Brain microvascular endothelial cell (primary cell): ENCODE measurements around the gene TMEM51.

Experiments used
- DNase-seq: peaks from one replicate; pipeline ENCODE4 v3.0.0-alpha.2; 2020
- H3K27ac ChIP-seq: fragments of 250-450 bp; sonication (Bioruptor Pico); 2 replicates; pipeline ENCODE4 v1.5.1; 2020; ENCODE audit warnings: mild to moderate bottlenecking, moderate library complexity
- H3K27me3 ChIP-seq: fragments of 250-450 bp; sonication (Bioruptor Pico); replicated peaks from 2 replicates; pipeline ENCODE4 v1.5.1; 2020; ENCODE audit warnings: mild to moderate bottlenecking
- H3K36me3 ChIP-seq: fragments of 250-450 bp; sonication (Bioruptor Pico); replicated peaks from 2 replicates; pipeline ENCODE4 v1.5.1; 2020; ENCODE audit warnings: mild to moderate bottlenecking
- H3K4me3 ChIP-seq: 2 replicates; pipeline ENCODE4 v1.5.1; 2011; ENCODE audit warnings: low read depth, mild to moderate bottlenecking, control low read depth, low read length, moderate library complexity
- in situ Hi-C: cut with HindIII; loops from 2 replicates; pipeline ENCODE4 v1.10.0; 2017; ENCODE audit warnings: low sequenced_read_pairs, low pct_ligation_motif_present
- TF ChIP-seq, protein P1 (sequence below): IDR thresholded peaks from 2 replicates; pipeline ENCODE4 v1.5.1; 2011; ENCODE audit warnings: low read depth, mild to moderate bottlenecking, moderate library complexity, low read length, control low read depth, inconsistent platforms; ENCODE audit errors: missing control alignments

Gene TMEM51

DNA sequence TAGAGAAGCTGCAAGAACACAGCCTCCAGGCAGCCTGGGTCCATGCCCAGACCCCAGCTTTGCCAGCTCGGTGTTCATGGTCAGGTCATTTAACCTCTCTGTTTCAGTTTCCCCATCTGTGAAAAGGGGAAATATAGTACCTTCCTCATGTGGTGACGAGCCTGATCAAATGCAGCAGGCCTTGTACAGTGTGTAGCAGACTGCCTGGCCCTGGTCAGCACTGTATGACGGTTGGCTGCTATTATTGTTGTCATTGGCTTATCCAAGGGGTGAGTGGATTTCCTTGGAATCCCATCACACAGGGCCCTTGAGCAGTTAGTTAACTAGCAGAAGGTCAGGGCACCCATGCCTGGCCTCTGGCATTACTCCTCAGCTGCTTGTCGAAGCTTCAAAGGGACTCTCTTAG is 6.6 kb upstream of the TMEM51 start:
- no peak overlapping the region for H3K4me3 ChIP-seq
- H3K27me3 ChIP-seq = no peaks in the 10 kb centered on the region
- H3K36me3 ChIP-seq = no peaks in the 10 kb centered on the region
- no peak overlapping the region for H3K27ac ChIP-seq
- in situ Hi-C loops = no loop called here
- DNase-seq = no peak
- TF ChIP-seq, protein P1, sequence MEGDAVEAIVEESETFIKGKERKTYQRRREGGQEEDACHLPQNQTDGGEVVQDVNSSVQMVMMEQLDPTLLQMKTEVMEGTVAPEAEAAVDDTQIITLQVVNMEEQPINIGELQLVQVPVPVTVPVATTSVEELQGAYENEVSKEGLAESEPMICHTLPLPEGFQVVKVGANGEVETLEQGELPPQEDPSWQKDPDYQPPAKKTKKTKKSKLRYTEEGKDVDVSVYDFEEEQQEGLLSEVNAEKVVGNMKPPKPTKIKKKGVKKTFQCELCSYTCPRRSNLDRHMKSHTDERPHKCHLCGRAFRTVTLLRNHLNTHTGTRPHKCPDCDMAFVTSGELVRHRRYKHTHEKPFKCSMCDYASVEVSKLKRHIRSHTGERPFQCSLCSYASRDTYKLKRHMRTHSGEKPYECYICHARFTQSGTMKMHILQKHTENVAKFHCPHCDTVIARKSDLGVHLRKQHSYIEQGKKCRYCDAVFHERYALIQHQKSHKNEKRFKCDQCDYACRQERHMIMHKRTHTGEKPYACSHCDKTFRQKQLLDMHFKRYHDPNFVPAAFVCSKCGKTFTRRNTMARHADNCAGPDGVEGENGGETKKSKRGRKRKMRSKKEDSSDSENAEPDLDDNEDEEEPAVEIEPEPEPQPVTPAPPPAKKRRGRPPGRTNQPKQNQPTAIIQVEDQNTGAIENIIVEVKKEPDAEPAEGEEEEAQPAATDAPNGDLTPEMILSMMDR = no peak

DNA sequence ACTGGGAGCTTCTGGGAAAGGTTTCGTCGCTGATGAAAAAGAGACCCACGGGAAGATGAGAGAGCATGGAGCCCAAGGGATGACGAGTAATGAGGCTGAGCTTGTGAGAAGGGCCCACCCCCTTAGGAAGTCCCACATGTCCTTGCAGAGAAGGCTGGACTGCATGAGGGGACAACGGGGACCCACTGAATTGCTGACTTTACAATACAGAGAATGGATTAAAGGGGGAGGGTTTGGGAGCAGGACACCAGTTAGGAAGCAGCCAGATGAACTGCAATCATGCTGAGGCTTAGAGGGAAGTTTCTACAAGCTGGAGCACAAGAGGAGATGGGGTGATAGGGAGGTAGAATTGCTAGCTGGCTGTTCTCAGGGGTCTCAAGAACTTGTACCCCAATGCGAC is 5.5 kb upstream of the TMEM51 start:
- TF ChIP-seq, protein P1 = no peak
- H3K36me3 ChIP-seq = no peaks in the 10 kb centered on the region
- in situ Hi-C loops = no loop called here
- H3K27me3 ChIP-seq = no peaks in the 10 kb centered on the region
- no peak overlapping the region for H3K27ac ChIP-seq
- DNase-seq = no peak
- H3K4me3 ChIP-seq = no peak overlapping the region

DNA sequence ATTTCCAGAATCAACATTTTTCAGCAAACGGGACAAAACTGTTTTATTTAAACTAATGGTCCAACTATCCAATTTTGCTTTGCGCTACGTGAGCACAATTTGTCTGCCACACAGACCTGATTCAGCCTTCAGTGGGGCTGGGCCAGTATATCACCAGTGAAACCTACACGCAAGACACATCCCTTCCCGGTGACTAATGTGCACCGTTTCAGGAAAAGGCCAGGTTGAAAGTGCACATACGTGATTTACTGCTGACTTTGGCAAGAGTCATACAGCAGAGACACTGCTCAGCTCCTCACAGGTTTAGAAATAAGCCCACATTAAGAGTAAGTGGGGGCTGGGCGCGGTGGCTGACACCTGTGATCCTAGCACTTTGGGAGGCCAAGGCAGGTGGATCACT is 5.1 kb upstream of the TMEM51 start:
- TF ChIP-seq, protein P1 = no peak
- in situ Hi-C loops = no loop called here
- H3K36me3 ChIP-seq = no peaks in the 10 kb centered on the region
- DNase-seq = no peak
- H3K27ac ChIP-seq = no peak overlapping the region
- no peaks in the 10 kb centered on the region for H3K27me3 ChIP-seq
- no peak overlapping the region for H3K4me3 ChIP-seq

DNA sequence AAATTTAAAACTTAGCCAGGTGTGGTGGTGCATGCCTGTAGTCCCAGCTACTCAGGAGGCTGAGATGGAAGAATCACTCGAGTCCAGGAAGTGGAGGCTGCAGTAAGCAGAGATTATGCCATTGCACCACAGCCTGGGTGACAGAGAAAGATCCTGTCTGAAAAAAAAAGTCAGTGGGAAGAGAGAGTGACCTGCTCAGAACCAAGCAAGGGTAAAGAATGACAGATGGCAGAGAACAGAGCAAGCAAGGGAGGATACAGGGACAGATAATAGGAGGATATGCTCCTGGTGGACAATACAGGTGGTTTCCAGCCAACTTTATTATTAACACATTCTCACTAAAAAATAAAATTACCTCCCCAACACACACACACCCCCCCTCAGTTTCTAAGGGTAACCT is 4.6 kb upstream of the TMEM51 start:
- no peaks in the 10 kb centered on the region for H3K27me3 ChIP-seq
- H3K27ac ChIP-seq = no peak overlapping the region
- no peak overlapping the region for H3K4me3 ChIP-seq
- in situ Hi-C loops = no loop called here
- TF ChIP-seq, protein P1 = no peak
- H3K36me3 ChIP-seq = no peaks in the 10 kb centered on the region
- no peak for DNase-seq

DNA sequence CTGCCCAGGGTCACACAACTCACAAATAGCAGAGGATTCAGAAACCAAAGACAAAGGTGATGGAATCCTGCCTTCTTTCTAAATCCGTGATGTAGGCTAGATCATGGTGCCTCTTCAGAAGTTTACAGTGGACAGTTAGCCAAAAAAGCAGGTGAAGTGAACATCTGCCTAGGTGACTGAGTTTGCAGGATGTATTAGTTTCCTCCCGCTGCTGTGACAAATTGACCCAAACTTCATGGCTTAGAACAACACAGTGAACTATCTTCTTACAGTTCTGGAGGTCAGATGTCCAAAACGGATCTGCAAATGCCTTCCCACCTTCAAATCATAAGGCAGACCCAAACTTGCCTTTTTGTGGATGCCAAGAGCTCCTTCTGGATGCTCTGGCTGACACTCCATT is 3.2 kb upstream of the TMEM51 start:
- in situ Hi-C loops = no loop called here
- no peak for DNase-seq
- H3K27me3 ChIP-seq = no peaks in the 10 kb centered on the region
- H3K27ac ChIP-seq = no peak overlapping the region
- TF ChIP-seq, protein P1 = no peak
- H3K36me3 ChIP-seq = no peaks in the 10 kb centered on the region
- H3K4me3 ChIP-seq = no peak overlapping the region

DNA sequence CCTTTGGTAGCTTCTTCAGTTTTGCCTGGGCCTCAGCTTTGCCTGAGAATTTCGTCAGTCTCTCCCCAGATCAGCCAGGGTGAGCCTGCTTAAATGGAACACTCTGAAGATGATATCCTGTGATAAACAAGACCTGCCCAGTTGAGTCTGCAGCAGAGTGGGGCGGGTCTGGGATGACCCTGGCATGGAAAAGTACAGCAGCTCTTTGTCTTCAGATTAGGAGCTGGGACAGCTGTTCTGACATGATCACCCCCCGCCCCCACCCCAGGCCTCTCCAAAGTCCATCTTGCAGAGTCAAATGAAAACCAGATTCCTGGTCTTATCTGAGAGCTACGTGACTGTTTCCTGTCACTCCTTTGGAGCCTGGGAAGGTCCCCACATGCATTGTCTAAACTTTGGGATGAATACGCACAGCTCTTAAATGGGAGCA is 2.2 kb upstream of the TMEM51 start:
- Histone ChIP-seq H3K27ac (no peak overlapping the region), H3K27me3 (no peaks in the 10 kb centered on the region), H3K36me3 (no peaks in the 10 kb centered on the region), H3K4me3 (no peak overlapping the region)
- in situ Hi-C loops = no loop called here
- DNase-seq = no peak
- TF ChIP-seq, protein P1 = no peak
